Endodermal cell (in vitro differentiated cells): ENCODE data around the gene VEGFA. TPM values are rescaled to one million over a fixed set of nuclear protein-coding genes. Genes with fewer than 3 reads are reported as not detected.

Experiments used
- DNase-seq: peaks from one replicate; pipeline ENCODE4 v3.0.0-alpha.2; 2017
- H3K27ac ChIP-seq: 2 replicates; pipeline ENCODE4 v1.5.1; 2013; ENCODE audit warnings: mild to moderate bottlenecking, low read depth, low read length, moderate library complexity
- H3K27me3 ChIP-seq: 2 replicates; pipeline ENCODE4 v1.6.1; 2013; ENCODE audit warnings: mild to moderate bottlenecking, low read length, moderate library complexity; ENCODE audit not compliant: insufficient read depth, control insufficient read depth, poor library complexity, severe bottlenecking
- H3K36me3 ChIP-seq: 2 replicates; pipeline ENCODE4 v1.7.0; 2013; ENCODE audit warnings: mild to moderate bottlenecking, low read length, moderate library complexity; ENCODE audit not compliant: control insufficient read depth, insufficient read depth
- H3K4me1 ChIP-seq: one replicate; pipeline ENCODE4 v1.7.0; 2013; ENCODE audit warnings: low read length; ENCODE audit not compliant: control insufficient read depth, insufficient read depth
- H3K4me3 ChIP-seq: 2 replicates; pipeline ENCODE4 v1.5.1; 2013; ENCODE audit warnings: mild to moderate bottlenecking, low read length, moderate library complexity
- H3K9ac ChIP-seq: 2 replicates; pipeline ENCODE4 v1.6.1; 2013; ENCODE audit warnings: mild to moderate bottlenecking, low read length, moderate library complexity; ENCODE audit not compliant: poor library complexity, severe bottlenecking; ENCODE audit errors: extremely low read depth
- H3K9me3 ChIP-seq: 2 replicates; pipeline ENCODE4 v1.6.1; 2013; ENCODE audit warnings: mild to moderate bottlenecking, low read length, moderate library complexity; ENCODE audit not compliant: control insufficient read depth
- H3K27ac Mint-ChIP-seq: 2 replicates; pipeline ENCODE4 v1.8.0; 2020; ENCODE audit warnings: mixed read lengths
- H3K27me3 Mint-ChIP-seq: 2 replicates; pipeline ENCODE4 v1.8.0; 2021; ENCODE audit warnings: mild to moderate bottlenecking, mixed read lengths; ENCODE audit not compliant: insufficient read depth
- H3K36me3 Mint-ChIP-seq: 2 replicates; pipeline ENCODE4 v1.8.0; 2020; ENCODE audit warnings: low read depth, mixed read lengths
- H3K4me1 Mint-ChIP-seq: 2 replicates; pipeline ENCODE4 v1.8.0; 2020; ENCODE audit warnings: mixed read lengths
- H3K4me3 Mint-ChIP-seq: 2 replicates; pipeline ENCODE4 v1.8.0; 2020; ENCODE audit warnings: mild to moderate bottlenecking, moderate library complexity, mixed read lengths
- H3K9me3 Mint-ChIP-seq: 2 replicates; pipeline ENCODE4 v1.8.0; 2020; ENCODE audit warnings: mild to moderate bottlenecking, mixed read lengths
- CTCF ChIP-seq: fragments of 200-600 bp; sonication (generic); conservative IDR thresholded peaks from 2 replicates; pipeline ENCODE4 v1.5.0; 2021; ENCODE audit warnings: antibody characterized with exemption, mild to moderate bottlenecking
- WGBS, 2 experiments: methylation state at CpG; one replicate each; pipeline versions ENCODE4 v1.1.5 to v1.1.7; 2013; ENCODE audit warnings: missing lambda C conversion rate in 2 of 2, mixed read lengths in 1 of 2; ENCODE audit not compliant: insufficient coverage in 1 of 2, insufficient read length in 1 of 2; 5-methylcytosine and 5-hydroxymethylcytosine counted together
- total RNA-seq, 2 donors: library from RNA; stranded (reverse); fragmentation: NEBNext Ultra II Directional in 1 of 2; extraction: Animal tissue kit (Norgen Biotek cat#: 25700) in 1 of 2; gene quantifications; 2 replicates in 1 of 2; 3 replicates in 1 of 2; pipeline ENCODE4 v1.2.1, GENCODE V29; 2021

Gene VEGFA
- total RNA-seq, 2 donors from 2014 or later = 163 to 254 TPM

GRCh38 chr6:43744931-43745727 lies 24.9 kb upstream of the VEGFA start:
- Mint-ChIP-seq H3K4me1 (peaks cover 33% of the 10 kb centered on the region), H3K9me3 (no peaks in the 10 kb centered on the region), H3K27me3 (no peaks in the 10 kb centered on the region), H3K27ac (peak overlapping the region; percentile 31), H3K36me3 (no peaks in the 10 kb centered on the region), H3K4me3 (no peak overlapping the region)
- Histone ChIP-seq H3K4me1 (peaks cover 15% of the 10 kb centered on the region), H3K9me3 (no peaks in the 10 kb centered on the region), H3K4me3 (no peak overlapping the region), H3K27ac (no peak overlapping the region), H3K36me3 (no peaks in the 10 kb centered on the region), H3K27me3 (no peaks in the 10 kb centered on the region), H3K9ac (no peak overlapping the region)
- DNase-seq = peak; percentile 40
- 85 to 91% methylated on average over 11 to 16 of the region's 16 CpGs for WGBS, 2 experiments
- TF ChIP-seq CTCF = no peak

GRCh38 chr6:43746071-43746470 lies 23.9 kb upstream of the VEGFA start:
- Mint-ChIP-seq H3K4me1 (peaks cover 24% of the 10 kb centered on the region), H3K36me3 (no peaks in the 10 kb centered on the region), H3K9me3 (no peaks in the 10 kb centered on the region), H3K4me3 (no peak overlapping the region), H3K27ac (peak overlapping the region; percentile 18), H3K27me3 (no peaks in the 10 kb centered on the region)
- TF ChIP-seq CTCF = no peak
- Histone ChIP-seq H3K4me1 (peaks cover 6% of the 10 kb centered on the region), H3K36me3 (no peaks in the 10 kb centered on the region), H3K9ac (no peak overlapping the region), H3K27me3 (no peaks in the 10 kb centered on the region), H3K4me3 (no peak overlapping the region), H3K27ac (no peak overlapping the region), H3K9me3 (no peaks in the 10 kb centered on the region)
- 91 to 92% methylated on average over 2 of the region's 2 CpGs for WGBS, 2 experiments
- no peak for DNase-seq

DNA sequence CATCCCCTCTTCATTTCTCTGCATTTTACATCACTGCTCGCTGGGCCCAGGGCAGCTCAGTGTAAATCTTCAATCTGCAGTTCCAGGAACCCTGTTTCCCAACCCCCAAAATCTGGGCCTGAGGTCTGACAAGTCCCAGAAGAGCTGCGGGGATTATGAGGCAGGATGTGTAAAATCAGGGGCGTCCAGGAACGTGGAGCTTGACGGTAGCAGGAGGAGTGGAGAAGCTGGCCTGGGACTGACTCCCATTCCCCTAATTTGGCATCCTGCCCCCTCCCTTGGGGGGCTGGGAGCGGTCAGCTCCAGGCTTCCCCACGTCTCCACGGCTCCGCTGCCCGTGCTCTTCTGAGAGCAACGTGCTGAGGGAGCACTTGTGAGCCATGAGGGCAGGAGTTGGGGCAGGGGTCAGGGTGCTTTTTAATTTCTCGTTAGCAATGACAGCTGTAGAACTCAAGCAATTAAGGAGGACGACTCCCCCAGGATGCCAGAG lies 23.4 kb upstream of the VEGFA start:
- no peak overlapping the region for H3K9ac ChIP-seq
- no peak overlapping the region for H3K27ac Mint-ChIP-seq
- no peaks in the 10 kb centered on the region for H3K36me3 Mint-ChIP-seq
- no peak overlapping the region for H3K4me3 ChIP-seq
- H3K9me3 Mint-ChIP-seq = no peaks in the 10 kb centered on the region
- H3K27me3 ChIP-seq = no peaks in the 10 kb centered on the region
- peaks cover 3% of the 10 kb centered on the region for H3K4me1 ChIP-seq
- H3K4me1 Mint-ChIP-seq = peaks cover 20% of the 10 kb centered on the region
- H3K27me3 Mint-ChIP-seq = no peaks in the 10 kb centered on the region
- no peak overlapping the region for H3K27ac ChIP-seq
- DNase-seq = peak; percentile 38
- no peaks in the 10 kb centered on the region for H3K9me3 ChIP-seq
- H3K4me3 Mint-ChIP-seq = no peak overlapping the region
- 84 to 89% methylated on average over 5 to 13 of the region's 13 CpGs for WGBS, 2 experiments
- no peaks in the 10 kb centered on the region for H3K36me3 ChIP-seq
- no peak for TF ChIP-seq CTCF
